T-helper 1 cell treated with Interleukin-12 subunit alpha and Interleukin-12 subunit beta and Interleukin-4 antibody, amounts not matched to agents 30 μg/mL and 1 μg/mL, for 36 hours (primary cell): ENCODE measurements around the gene OR2L2.
"Not testable (repeated sequence)": the region's sequence is repeated elsewhere in the genome, so short reads cannot be mapped to it uniquely, and the experiment has no call there.

ENCODE experiments used
- H3K27ac Mint-ChIP-seq: one replicate; pipeline ENCODE4 v1.8.0; 2021; ENCODE audit warnings: mild to moderate bottlenecking, mixed read lengths
- H3K27me3 Mint-ChIP-seq: one replicate; pipeline ENCODE4 v1.8.0; 2021; ENCODE audit warnings: low read depth, mixed read lengths
- H3K36me3 Mint-ChIP-seq: one replicate; pipeline ENCODE4 v1.8.0; 2021; ENCODE audit warnings: low read depth, mixed read lengths
- H3K4me1 Mint-ChIP-seq: one replicate; pipeline ENCODE4 v1.8.0; 2021; ENCODE audit warnings: low read depth, mixed read lengths
- H3K4me3 Mint-ChIP-seq: one replicate; pipeline ENCODE4 v1.8.0; 2021; ENCODE audit warnings: mild to moderate bottlenecking, moderate library complexity, mixed read lengths
- H3K9me3 Mint-ChIP-seq: one replicate; pipeline ENCODE4 v1.8.0; 2021; ENCODE audit warnings: mixed read lengths

OR2L2 gene

DNA sequence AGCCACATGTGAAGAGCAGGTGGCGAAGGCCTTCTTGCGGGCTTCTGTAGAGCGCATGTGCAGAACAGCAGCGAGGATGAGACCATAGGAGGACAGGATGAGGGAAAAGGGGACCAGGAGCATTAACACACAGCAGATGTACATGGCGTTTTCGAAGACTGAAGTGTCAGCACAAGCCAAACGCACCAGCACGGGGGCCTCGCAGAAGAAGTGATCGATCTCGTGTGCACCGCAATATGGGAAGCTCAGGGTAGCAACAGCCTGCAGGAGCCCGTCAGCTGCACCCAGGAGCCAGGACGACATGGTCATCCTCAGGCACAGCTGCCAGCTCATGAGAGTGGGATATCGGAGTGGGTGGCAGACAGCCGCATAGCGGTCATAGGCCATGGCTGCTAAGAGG, 54.0 kb downstream of the OR2L2 start:
- H3K27me3 Mint-ChIP-seq, H3K4me3 Mint-ChIP-seq, H3K4me1 Mint-ChIP-seq, H3K27ac Mint-ChIP-seq, H3K36me3 Mint-ChIP-seq: not testable (repeated sequence)
- peaks cover 14% of the 10 kb centered on the region for H3K9me3 Mint-ChIP-seq
